HCT116 (cell line): ENCODE measurements around the gene UCK1. TPM values are rescaled to one million over a fixed set of nuclear protein-coding genes. Genes with fewer than 3 reads are reported as not detected.

Experiments used
- ATAC-seq: fragments of 200-7000 bp; cut with Tn5 transposase; 2 replicates; pipeline ENCODE4 v1.9.1; 2020; ENCODE audit warnings: mild to moderate bottlenecking, moderate library complexity
- BruUV-seq: library from RNA; stranded (reverse); fragments of 400-500 nt; replicated peaks from 2 replicates; lab custom pipeline; 2021; lab: Mats Ljungman, UMichigan
- CTCF ChIA-PET: fragments of 300-600 bp; sonication (Branson Sonifier 250); formaldehyde crosslinking; loops from one replicate; lab custom pipeline; 2021; ENCODE audit warnings: antibody characterized with exemption; lab: Charles Lee
- POLR2A ChIA-PET: fragments of 300-600, 350-600 bp; sonication (Branson Sonifier 250); formaldehyde crosslinking; loops from one replicate; lab custom pipeline; 2021; ENCODE audit warnings: antibody characterized with exemption; lab: Charles Lee
- RAD21 ChIA-PET, 2 experiments: fragments of 300-600 bp; sonication (Branson Sonifier 250); formaldehyde crosslinking; loops; one replicate each; lab custom pipeline; 2023; ENCODE audit warnings: low total read pairs in 2 of 2; ENCODE audit not compliant: uncharacterized antibody in 2 of 2, unreplicated experiment in 2 of 2, low non-redundant PET in 1 of 2; lab: Charles Lee
- DNase-seq: peaks from one replicate; pipeline ENCODE4 v3.0.0-alpha.2; 2010; ENCODE audit warnings: low read depth, low spot score
- H2AFZ ChIP-seq: fragments of 200-600 bp; shearing (Covaris generic), sonication (generic); 2 replicates; pipeline ENCODE4 v1.6.1; 2017; ENCODE audit warnings: low read depth, mixed run types, mixed read lengths, antibody characterized with exemption, low read length; ENCODE audit not compliant: poor library complexity, severe bottlenecking
- H3K27ac ChIP-seq: 2 replicates; pipeline ENCODE4 v1.5.1; 2012; ENCODE audit warnings: low read depth, low read length
- H3K27me3 ChIP-seq: fragments of 200-600 bp; sonication (generic); 2 replicates; pipeline ENCODE4 v1.6.1; 2016; ENCODE audit warnings: mixed run types, low read length, mixed read lengths; ENCODE audit not compliant: insufficient read depth
- H3K36me3 ChIP-seq, 2 experiments: fragments of 200-500 bp in 1 of 2; fragments of 200-600 bp in 1 of 2; sonication (Bioruptor generic) in 1 of 2; sonication (generic) in 1 of 2; 2 replicates each; pipeline versions ENCODE4 v1.5.1 to v1.6.1; 2014 to 2016; ENCODE audit warnings: low read length in 2 of 2, inconsistent platforms in 1 of 2, mixed read lengths in 1 of 2, mixed run types in 1 of 2; ENCODE audit not compliant: insufficient read depth in 2 of 2, control insufficient read depth in 1 of 2
- H3K4me1 ChIP-seq, 2 experiments: fragments of 200-600 bp in 1 of 2; sonication (generic) in 1 of 2; 2 replicates each; pipeline versions ENCODE4 v1.5.1 to v1.6.1; 2012 to 2017; ENCODE audit warnings: low read length in 2 of 2, inconsistent platforms in 1 of 2, mild to moderate bottlenecking in 1 of 2, mixed read lengths in 1 of 2, mixed run types in 1 of 2, moderate library complexity in 1 of 2; ENCODE audit not compliant: insufficient read depth in 2 of 2, control insufficient read depth in 1 of 2
- H3K4me2 ChIP-seq: fragments of 200-600 bp; sonication (generic); 2 replicates; pipeline ENCODE4 v1.6.1; 2017; ENCODE audit warnings: mixed run types, low read length, mixed read lengths
- H3K4me3 ChIP-seq, 2 experiments: fragments of 200-600 bp in 1 of 2; sonication (generic) in 1 of 2; replicated peaks in 1 of 2; 2 replicates each; pipeline ENCODE4 v1.5.1; 2011 to 2016; ENCODE audit warnings: low read length in 2 of 2, control low read depth in 1 of 2, low read depth in 1 of 2, mild to moderate bottlenecking in 1 of 2, mixed read lengths in 1 of 2, mixed run types in 1 of 2
- H3K79me2 ChIP-seq: fragments of 200-600 bp; sonication (generic); 2 replicates; pipeline ENCODE4 v1.6.1; 2017; ENCODE audit warnings: mild to moderate bottlenecking, mixed run types, low read length, moderate library complexity, mixed read lengths; ENCODE audit not compliant: insufficient read depth
- H3K9ac ChIP-seq: fragments of 200-600 bp; sonication (generic); 2 replicates; pipeline ENCODE4 v1.6.1; 2016; ENCODE audit warnings: low read length, mixed read lengths
- H3K9me2 ChIP-seq: fragments of 200-600 bp; sonication (generic), shearing (Covaris generic); 2 replicates; pipeline ENCODE4 v1.6.1; 2017; ENCODE audit warnings: mixed run types, mild to moderate bottlenecking, moderate library complexity; ENCODE audit not compliant: insufficient read depth
- H3K9me3 ChIP-seq, 2 experiments: fragments of 200-500 bp in 1 of 2; fragments of 200-600 bp in 1 of 2; sonication (Bioruptor generic) in 1 of 2; sonication (generic) in 1 of 2; 2 replicates each; pipeline ENCODE4 v1.6.1; 2014 to 2017; ENCODE audit warnings: low read length in 2 of 2, mixed read lengths in 2 of 2, inconsistent platforms in 1 of 2, low read depth in 1 of 2, mild to moderate bottlenecking in 1 of 2, mixed run types in 1 of 2, moderate library complexity in 1 of 2; ENCODE audit not compliant: control insufficient read depth in 1 of 2, insufficient read depth in 1 of 2
- H4K20me1 ChIP-seq: fragments of 200-600 bp; sonication (generic), shearing (Covaris generic); 2 replicates; pipeline ENCODE4 v1.6.1; 2017; ENCODE audit warnings: mixed run types, mild to moderate bottlenecking, moderate library complexity; ENCODE audit not compliant: insufficient read depth
- CBX3 ChIP-seq: IDR thresholded peaks from 2 replicates; pipeline ENCODE4 v1.6.1; 2012; ENCODE audit warnings: low read depth
- CEBPB ChIP-seq: IDR thresholded peaks from 2 replicates; pipeline ENCODE4 v1.6.1; 2012; ENCODE audit warnings: low read depth
- EGR1 ChIP-seq: IDR thresholded peaks from 2 replicates; pipeline ENCODE4 v1.6.1; 2012; ENCODE audit warnings: low read depth
- ELF1 ChIP-seq: IDR thresholded peaks from 2 replicates; pipeline ENCODE4 v1.6.1; 2012; ENCODE audit warnings: low read depth, borderline replicate concordance
- EZH2 ChIP-seq: fragments of 200-600 bp; sonication (generic); IDR thresholded peaks from 2 replicates; pipeline ENCODE4 v1.6.1; 2017; ENCODE audit warnings: antibody characterized with exemption, mixed run types
- JUND ChIP-seq: IDR thresholded peaks from 2 replicates; pipeline ENCODE4 v1.6.1; 2012
- POLR2A ChIP-seq: IDR thresholded peaks from 2 replicates; pipeline ENCODE4 v1.7.0; 2011; ENCODE audit warnings: borderline replicate concordance; ENCODE audit not compliant: insufficient read depth, insufficient read length; ENCODE audit errors: extremely low read depth
- POLR2AphosphoS5 ChIP-seq: IDR thresholded peaks from 2 replicates; pipeline ENCODE4 v1.6.1; 2011; ENCODE audit warnings: mild to moderate bottlenecking, low read depth, low read length, moderate library complexity
- RAD21 ChIP-seq: IDR thresholded peaks from 2 replicates; pipeline ENCODE4 v1.6.1; 2012; ENCODE audit warnings: low read depth, mild to moderate bottlenecking
- SIN3A ChIP-seq: IDR thresholded peaks from 2 replicates; pipeline ENCODE4 v1.6.1; 2012; ENCODE audit warnings: low read depth
- SP1 ChIP-seq: IDR thresholded peaks from 2 replicates; pipeline ENCODE4 v1.6.1; 2012; ENCODE audit warnings: low read depth
- YY1 ChIP-seq: IDR thresholded peaks from 2 replicates; pipeline ENCODE4 v1.6.1; 2011; ENCODE audit warnings: low read length, low read depth, moderate library complexity, mild to moderate bottlenecking; ENCODE audit not compliant: insufficient replicate concordance; ENCODE audit errors: extremely low read depth
- intact Hi-C: fragments of 100-400 bp; cut with micrococcal nuclease; formaldehyde crosslinking; loops from 2 replicates; pipeline ENCODE4 v1.10.0; 2022
- total RNA-seq: library from RNA; stranded (reverse); gene quantifications from one replicate; pipeline ENCODE4 v1.2.1, GENCODE V29; 2021; ENCODE audit not compliant: unreplicated experiment
- TF ChIP-seq, protein P1 (sequence below): IDR thresholded peaks from 2 replicates; pipeline ENCODE4 v1.6.1; 2011; ENCODE audit warnings: mild to moderate bottlenecking, low read length, moderate library complexity; ENCODE audit not compliant: insufficient replicate concordance; ENCODE audit errors: extremely low read depth
- TF ChIP-seq, protein P2 (sequence below): IDR thresholded peaks from 2 replicates; pipeline ENCODE4 v1.6.1; 2012; ENCODE audit warnings: low read depth
- TF ChIP-seq, protein P3 (sequence below), 3 experiments: fragments of 200-600 bp in 1 of 3; sonication (generic) in 1 of 3; IDR thresholded peaks in 2 of 3; conservative IDR thresholded peaks in 1 of 3; 2 replicates each; pipeline ENCODE4 v1.5.1; 2012 to 2017; ENCODE audit warnings: low read depth in 2 of 3, low read length in 2 of 3, antibody characterized with exemption in 1 of 3, borderline replicate concordance in 1 of 3, control low read depth in 1 of 3, mild to moderate bottlenecking in 1 of 3, mixed read lengths in 1 of 3, mixed run types in 1 of 3, moderate library complexity in 1 of 3; ENCODE audit not compliant: insufficient read depth in 1 of 3

Gene UCK1
- total RNA-seq, 1 experiment from 2014 or later = 17.5 TPM

DNA sequence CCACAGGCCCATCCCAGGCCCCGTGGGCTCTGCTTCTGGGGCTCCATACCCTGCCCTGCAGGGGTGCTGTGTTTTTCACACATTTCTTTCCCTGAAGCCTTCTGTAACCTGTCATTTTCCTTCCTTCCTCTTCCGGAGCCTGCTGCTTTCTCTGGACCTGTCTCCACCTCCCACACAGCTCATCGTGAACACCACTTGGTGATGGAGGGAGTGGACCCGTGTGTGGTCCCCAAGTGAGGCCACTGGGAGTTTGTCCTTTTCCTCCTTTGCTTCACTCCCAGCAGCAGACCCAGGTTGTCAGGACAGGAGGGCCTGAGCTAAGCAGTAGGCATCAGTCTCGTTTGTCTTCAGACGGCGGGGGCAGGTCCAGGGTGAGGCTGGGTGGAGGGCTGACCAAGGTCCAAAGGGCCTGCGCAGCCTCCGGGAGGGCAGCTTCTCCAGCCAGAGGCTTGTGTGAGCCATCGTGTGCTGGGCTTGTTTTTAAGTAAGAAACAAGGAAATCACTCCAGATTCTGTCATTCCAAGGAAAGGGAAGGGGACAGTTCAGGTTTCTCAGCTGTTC lies 34.1 kb downstream of the UCK1 start (continued):
- TF ChIP-seq, protein P1, sequence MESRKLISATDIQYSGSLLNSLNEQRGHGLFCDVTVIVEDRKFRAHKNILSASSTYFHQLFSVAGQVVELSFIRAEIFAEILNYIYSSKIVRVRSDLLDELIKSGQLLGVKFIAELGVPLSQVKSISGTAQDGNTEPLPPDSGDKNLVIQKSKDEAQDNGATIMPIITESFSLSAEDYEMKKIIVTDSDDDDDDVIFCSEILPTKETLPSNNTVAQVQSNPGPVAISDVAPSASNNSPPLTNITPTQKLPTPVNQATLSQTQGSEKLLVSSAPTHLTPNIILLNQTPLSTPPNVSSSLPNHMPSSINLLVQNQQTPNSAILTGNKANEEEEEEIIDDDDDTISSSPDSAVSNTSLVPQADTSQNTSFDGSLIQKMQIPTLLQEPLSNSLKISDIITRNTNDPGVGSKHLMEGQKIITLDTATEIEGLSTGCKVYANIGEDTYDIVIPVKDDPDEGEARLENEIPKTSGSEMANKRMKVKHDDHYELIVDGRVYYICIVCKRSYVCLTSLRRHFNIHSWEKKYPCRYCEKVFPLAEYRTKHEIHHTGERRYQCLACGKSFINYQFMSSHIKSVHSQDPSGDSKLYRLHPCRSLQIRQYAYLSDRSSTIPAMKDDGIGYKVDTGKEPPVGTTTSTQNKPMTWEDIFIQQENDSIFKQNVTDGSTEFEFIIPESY = no peak
- TF ChIP-seq SP1 = no peak
- no peak for TF ChIP-seq EZH2
- no peak for TF ChIP-seq POLR2AphosphoS5

DNA sequence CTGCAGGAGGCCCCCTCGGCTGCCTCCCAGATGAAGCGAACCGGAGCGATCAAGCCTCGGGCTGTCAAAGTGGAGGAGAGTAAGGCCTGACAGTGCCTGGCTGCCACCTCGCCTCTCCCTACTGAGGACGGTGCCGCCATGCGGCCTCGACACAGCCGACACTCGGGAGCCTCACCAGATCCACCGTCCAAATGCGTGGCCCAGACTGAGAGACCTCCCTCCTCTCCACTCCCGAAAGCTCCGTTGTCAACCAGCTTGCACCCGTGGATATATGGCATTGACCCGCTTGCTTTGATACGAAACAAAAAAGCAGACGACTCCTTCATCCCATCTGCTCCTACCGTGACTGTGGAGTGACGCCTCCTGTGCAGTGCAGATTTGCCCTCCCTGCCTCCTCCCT lies 35.3 kb downstream of the UCK1 start:
- ATAC-seq = no peak
- H3K79me2 ChIP-seq = no peaks in the 10 kb centered on the region
- no peaks in the 10 kb centered on the region for H3K4me1 ChIP-seq
- H3K9me2 ChIP-seq = no peaks in the 10 kb centered on the region
- H3K27ac ChIP-seq = no peak overlapping the region
- no peaks in the 10 kb centered on the region for H4K20me1 ChIP-seq
- H3K9me3 ChIP-seq = no peaks in the 10 kb centered on the region
- H2AFZ ChIP-seq = no peak overlapping the region
- intact Hi-C loops = no loop called here
- CTCF ChIA-PET = no interaction called here
- H3K4me3 ChIP-seq = no peak overlapping the region
- POLR2A ChIA-PET = no interaction called here
- no peak for DNase-seq
- no peaks in the 10 kb centered on the region for H3K27me3 ChIP-seq
- H3K4me2 ChIP-seq = no peak overlapping the region
- RAD21 ChIA-PET = no interaction called here
- H3K36me3 ChIP-seq = peaks cover 70 to 78% of the 10 kb centered on the region in 2 experiments
- no TSS peak for BruUV-seq
- H3K9ac ChIP-seq = no peak overlapping the region
- TF ChIP-seq POLR2A = no peak
- TF ChIP-seq EZH2 = no peak
- TF ChIP-seq, protein P2, sequence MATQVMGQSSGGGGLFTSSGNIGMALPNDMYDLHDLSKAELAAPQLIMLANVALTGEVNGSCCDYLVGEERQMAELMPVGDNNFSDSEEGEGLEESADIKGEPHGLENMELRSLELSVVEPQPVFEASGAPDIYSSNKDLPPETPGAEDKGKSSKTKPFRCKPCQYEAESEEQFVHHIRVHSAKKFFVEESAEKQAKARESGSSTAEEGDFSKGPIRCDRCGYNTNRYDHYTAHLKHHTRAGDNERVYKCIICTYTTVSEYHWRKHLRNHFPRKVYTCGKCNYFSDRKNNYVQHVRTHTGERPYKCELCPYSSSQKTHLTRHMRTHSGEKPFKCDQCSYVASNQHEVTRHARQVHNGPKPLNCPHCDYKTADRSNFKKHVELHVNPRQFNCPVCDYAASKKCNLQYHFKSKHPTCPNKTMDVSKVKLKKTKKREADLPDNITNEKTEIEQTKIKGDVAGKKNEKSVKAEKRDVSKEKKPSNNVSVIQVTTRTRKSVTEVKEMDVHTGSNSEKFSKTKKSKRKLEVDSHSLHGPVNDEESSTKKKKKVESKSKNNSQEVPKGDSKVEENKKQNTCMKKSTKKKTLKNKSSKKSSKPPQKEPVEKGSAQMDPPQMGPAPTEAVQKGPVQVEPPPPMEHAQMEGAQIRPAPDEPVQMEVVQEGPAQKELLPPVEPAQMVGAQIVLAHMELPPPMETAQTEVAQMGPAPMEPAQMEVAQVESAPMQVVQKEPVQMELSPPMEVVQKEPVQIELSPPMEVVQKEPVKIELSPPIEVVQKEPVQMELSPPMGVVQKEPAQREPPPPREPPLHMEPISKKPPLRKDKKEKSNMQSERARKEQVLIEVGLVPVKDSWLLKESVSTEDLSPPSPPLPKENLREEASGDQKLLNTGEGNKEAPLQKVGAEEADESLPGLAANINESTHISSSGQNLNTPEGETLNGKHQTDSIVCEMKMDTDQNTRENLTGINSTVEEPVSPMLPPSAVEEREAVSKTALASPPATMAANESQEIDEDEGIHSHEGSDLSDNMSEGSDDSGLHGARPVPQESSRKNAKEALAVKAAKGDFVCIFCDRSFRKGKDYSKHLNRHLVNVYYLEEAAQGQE = no peak
- TF ChIP-seq ELF1 = no peak
- TF ChIP-seq CBX3 = no peak
- no peak for TF ChIP-seq POLR2AphosphoS5
- TF ChIP-seq, protein P1 = no peak
- TF ChIP-seq RAD21 = no peak
- no peak for TF ChIP-seq CEBPB
- TF ChIP-seq, protein P3, sequence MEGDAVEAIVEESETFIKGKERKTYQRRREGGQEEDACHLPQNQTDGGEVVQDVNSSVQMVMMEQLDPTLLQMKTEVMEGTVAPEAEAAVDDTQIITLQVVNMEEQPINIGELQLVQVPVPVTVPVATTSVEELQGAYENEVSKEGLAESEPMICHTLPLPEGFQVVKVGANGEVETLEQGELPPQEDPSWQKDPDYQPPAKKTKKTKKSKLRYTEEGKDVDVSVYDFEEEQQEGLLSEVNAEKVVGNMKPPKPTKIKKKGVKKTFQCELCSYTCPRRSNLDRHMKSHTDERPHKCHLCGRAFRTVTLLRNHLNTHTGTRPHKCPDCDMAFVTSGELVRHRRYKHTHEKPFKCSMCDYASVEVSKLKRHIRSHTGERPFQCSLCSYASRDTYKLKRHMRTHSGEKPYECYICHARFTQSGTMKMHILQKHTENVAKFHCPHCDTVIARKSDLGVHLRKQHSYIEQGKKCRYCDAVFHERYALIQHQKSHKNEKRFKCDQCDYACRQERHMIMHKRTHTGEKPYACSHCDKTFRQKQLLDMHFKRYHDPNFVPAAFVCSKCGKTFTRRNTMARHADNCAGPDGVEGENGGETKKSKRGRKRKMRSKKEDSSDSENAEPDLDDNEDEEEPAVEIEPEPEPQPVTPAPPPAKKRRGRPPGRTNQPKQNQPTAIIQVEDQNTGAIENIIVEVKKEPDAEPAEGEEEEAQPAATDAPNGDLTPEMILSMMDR (IDR thresholded peaks at IDR 0.05 in 2 of 3, conservative IDR thresholded peaks at IDR 0.05 in 1 of 3; ENCODE audit: borderline replicate concordance in 1 of 3, insufficient read depth in 1 of 3, low read depth in 2 of 3, low read length in 2 of 3) = no peak
- TF ChIP-seq YY1 = no peak
- TF ChIP-seq SIN3A = no peak
- no peak for TF ChIP-seq JUND
- TF ChIP-seq EGR1 = no peak
